NCI-H345 treated with DMSO at 0.1 percent for 48 hours (cell line): ENCODE data around the gene MCM6.
"Not testable (repeated sequence)": the region's sequence is repeated elsewhere in the genome, so short reads cannot be mapped to it uniquely, and the experiment has no call there.

Source experiments
- DNase-seq: peaks from one replicate; lab custom pipeline; 2025; ENCODE audit not compliant: unreplicated experiment; lab: John Stamatoyannopoulos, UW

MCM6 gene

GRCh38 chr2:135822855-135823254 lies 53.4 kb downstream of the MCM6 start:
- no peak for DNase-seq

- no peak for DNase-seq
Measured at GRCh38 chr2:135821190-135821589, 55.1 kb downstream of the MCM6 start.

- peak; percentile 51 for DNase-seq
Measured at GRCh38 chr2:135820003-135820618, 56.1 kb downstream of the MCM6 start.

- no peak for DNase-seq
Measured at GRCh38 chr2:135818937-135819610, 57.2 kb downstream of the MCM6 start.

GRCh38 chr2:135817951-135818350 lies 58.3 kb downstream of the MCM6 start:
- no peak for DNase-seq

GRCh38 chr2:135817466-135817865 lies 58.8 kb downstream of the MCM6 start:
- no peak for DNase-seq

- no peak for DNase-seq
Measured at GRCh38 chr2:135815269-135815668, 61.0 kb downstream of the MCM6 start.

- DNase-seq = no peak
Measured at GRCh38 chr2:135812907-135813511, 63.2 kb downstream of the MCM6 start.

- not testable (repeated sequence) for DNase-seq
Measured at GRCh38 chr2:135807874-135808273, 68.4 kb downstream of the MCM6 start.

- no peak for DNase-seq
Measured at GRCh38 chr2:135803278-135803677, 73.0 kb downstream of the MCM6 start.

GRCh38 chr2:135802350-135802749 lies 73.9 kb downstream of the MCM6 start:
- no peak for DNase-seq

GRCh38 chr2:135800513-135801460 lies 75.5 kb downstream of the MCM6 start:
- no peak for DNase-seq

- no peak for DNase-seq
Measured at GRCh38 chr2:135799738-135800137, 76.5 kb downstream of the MCM6 start.

- no peak for DNase-seq
Measured at GRCh38 chr2:135798762-135799161, 77.5 kb downstream of the MCM6 start.

GRCh38 chr2:135798275-135798705 lies 78.0 kb downstream of the MCM6 start:
- DNase-seq = no peak

- peak; percentile 14 for DNase-seq
Measured at GRCh38 chr2:135797497-135798274, 78.6 kb downstream of the MCM6 start.

GRCh38 chr2:135796606-135797005 lies 79.6 kb downstream of the MCM6 start:
- no peak for DNase-seq

- DNase-seq = not testable (repeated sequence)
Measured at GRCh38 chr2:135795641-135796040, 80.6 kb downstream of the MCM6 start.

- DNase-seq = no peak
Measured at GRCh38 chr2:135792401-135793150, 83.7 kb downstream of the MCM6 start.
